H1 (cell line): ENCODE results near the gene MYOM1. TPM values are rescaled to one million over a fixed set of nuclear protein-coding genes. Genes with fewer than 3 reads are reported as not detected.

Source experiments
- CTCF ChIA-PET: fragments of 300-600 bp; sonication (Branson Sonifier 250); formaldehyde crosslinking; loops from one replicate; lab custom pipeline; 2021; ENCODE audit not compliant: partially characterized antibody; lab: Charles Lee
- POLR2A ChIA-PET: fragments of 300-600 bp; sonication (Branson Sonifier 250); formaldehyde crosslinking; loops from one replicate; lab custom pipeline; 2021; ENCODE audit warnings: inconsistent platforms; ENCODE audit not compliant: partially characterized antibody; lab: Charles Lee
- DNase-seq, 2 experiments: peaks; one replicate each; pipeline versions ENCODE4 v3.0.0 to v3.0.0-alpha.2; 2010 to 2022; ENCODE audit warnings: low spot score in 2 of 2, low read depth in 1 of 2, mixed read lengths in 1 of 2
- FAIRE-seq: peaks from 2 replicates; lab custom pipeline; 2011; peaks lifted over from hg19 to GRCh38; lab: Jason Lieb, UNC
- H2AFZ ChIP-seq: 2 replicates; pipeline ENCODE4 v1.8.1; 2012; ENCODE audit warnings: low read length, inconsistent platforms
- H2AK5ac ChIP-seq: 2 replicates; pipeline ENCODE4 v1.6.1; 2013; ENCODE audit warnings: low read depth, low read length
- H2BK120ac ChIP-seq: replicated peaks from 2 replicates; pipeline ENCODE3; 2013; ENCODE audit warnings: low read depth, low read length, inconsistent platforms
- H2BK12ac ChIP-seq: 2 replicates; pipeline ENCODE4 v1.6.1; 2013; ENCODE audit warnings: low read depth, low read length
- H2BK15ac ChIP-seq: 2 replicates; pipeline ENCODE4 v1.6.1; 2013; ENCODE audit warnings: low read length
- H2BK20ac ChIP-seq: 2 replicates; pipeline ENCODE4 v1.6.1; 2013; ENCODE audit warnings: low read length
- H2BK5ac ChIP-seq: 2 replicates; pipeline ENCODE4 v1.6.1; 2013; ENCODE audit warnings: low read depth, low read length
- H3K14ac ChIP-seq: 2 replicates; pipeline ENCODE4 v1.6.1; 2013; ENCODE audit warnings: inconsistent platforms; ENCODE audit not compliant: insufficient read length
- H3K18ac ChIP-seq: 2 replicates; pipeline ENCODE4 v1.6.1; 2013; ENCODE audit warnings: low read length; ENCODE audit errors: extremely low read depth
- H3K23ac ChIP-seq: 2 replicates; pipeline ENCODE4 v1.6.1; 2013; ENCODE audit warnings: inconsistent platforms; ENCODE audit not compliant: insufficient read length
- H3K23me2 ChIP-seq: 2 replicates; pipeline ENCODE4 v1.6.1; 2013; ENCODE audit warnings: low read depth, low read length
- H3K27ac ChIP-seq: 2 replicates; pipeline ENCODE4 v1.6.1; 2011; ENCODE audit warnings: low read depth, low read length, inconsistent platforms
- H3K27me3 ChIP-seq, 4 experiments: replicated peaks in 1 of 4; 1 replicate in 1 of 4; 2 replicates in 3 of 4; pipeline versions ENCODE4 v1.6.1 to v1.8.1; 2011 to 2013; ENCODE audit warnings: low read length in 3 of 4, mild to moderate bottlenecking in 3 of 4, inconsistent platforms in 2 of 4, mixed read lengths in 2 of 4, moderate library complexity in 1 of 4; ENCODE audit not compliant: control insufficient read depth in 3 of 4, insufficient read depth in 3 of 4; ENCODE audit errors: extremely low read depth in 1 of 4
- H3K36me3 ChIP-seq, 4 experiments: 2 replicates each; pipeline versions ENCODE4 v1.6.1 to v1.8.1; 2011 to 2013; ENCODE audit warnings: mild to moderate bottlenecking in 4 of 4, low read length in 3 of 4, moderate library complexity in 2 of 4, control low read depth in 1 of 4, inconsistent platforms in 1 of 4; ENCODE audit not compliant: insufficient read depth in 4 of 4, control insufficient read depth in 2 of 4
- H3K4ac ChIP-seq: replicated peaks from 2 replicates; pipeline ENCODE3; 2013; ENCODE audit warnings: low read length, low read depth, mixed read lengths, inconsistent platforms; ENCODE audit not compliant: insufficient read length
- H3K4me1 ChIP-seq, 4 experiments: replicated peaks in 1 of 4; 1 replicate in 1 of 4; 2 replicates in 3 of 4; pipeline versions ENCODE4 v1.6.1 to v1.8.1; 2011 to 2013; ENCODE audit warnings: low read length in 3 of 4, inconsistent platforms in 2 of 4, mixed read lengths in 1 of 4; ENCODE audit not compliant: insufficient read depth in 4 of 4, control insufficient read depth in 3 of 4
- H3K4me2 ChIP-seq, 2 experiments: 2 replicates each; pipeline versions ENCODE4 v1.6.1 to v1.8.1; 2011 to 2013; ENCODE audit warnings: low read depth in 2 of 2, low read length in 2 of 2, control low read depth in 1 of 2, inconsistent platforms in 1 of 2, mild to moderate bottlenecking in 1 of 2; ENCODE audit not compliant: insufficient read depth in 1 of 2
- H3K4me3 ChIP-seq, 4 experiments: fragments of 200-600, 300-600 bp in 1 of 4; sonication (generic), shearing (Covaris generic), sonication (Bioruptor Twin) in 1 of 4; 2 replicates each; pipeline versions ENCODE4 v1.5.1 to v1.8.1; 2011 to 2016; ENCODE audit warnings: low read length in 4 of 4, low read depth in 3 of 4, control low read depth in 2 of 4, inconsistent platforms in 2 of 4, mild to moderate bottlenecking in 2 of 4, mixed read lengths in 1 of 4, moderate library complexity in 1 of 4; ENCODE audit not compliant: insufficient read depth in 2 of 4; ENCODE audit errors: extremely low read depth in 1 of 4
- H3K56ac ChIP-seq: replicated peaks from 2 replicates; pipeline ENCODE3; 2013; ENCODE audit warnings: low read depth, mild to moderate bottlenecking, mixed read lengths, low read length, inconsistent platforms; ENCODE audit not compliant: insufficient read length
- H3K79me1 ChIP-seq: 2 replicates; pipeline ENCODE4 v1.6.1; 2013; ENCODE audit warnings: low read depth, low read length, control low read depth
- H3K79me2 ChIP-seq, 2 experiments: 2 replicates each; pipeline versions ENCODE4 v1.6.1 to v1.8.1; 2012 to 2013; ENCODE audit warnings: low read length in 2 of 2, mild to moderate bottlenecking in 2 of 2, inconsistent platforms in 1 of 2; ENCODE audit not compliant: insufficient read depth in 2 of 2, control insufficient read depth in 1 of 2
- H3K9ac ChIP-seq, 4 experiments: replicated peaks in 1 of 4; 1 replicate in 1 of 4; 2 replicates in 3 of 4; pipeline versions ENCODE4 v1.6.1 to v1.8.1; 2011 to 2013; ENCODE audit warnings: low read depth in 3 of 4, low read length in 3 of 4, control low read depth in 2 of 4, mild to moderate bottlenecking in 2 of 4, moderate library complexity in 2 of 4, inconsistent platforms in 1 of 4; ENCODE audit errors: extremely low read depth in 1 of 4
- H3K9me3 ChIP-seq, 2 experiments: 2 replicates each; pipeline versions ENCODE4 v1.6.1 to v1.8.1; 2012 to 2013; ENCODE audit warnings: mild to moderate bottlenecking in 2 of 2, moderate library complexity in 2 of 2, control low read depth in 1 of 2, inconsistent platforms in 1 of 2, low read depth in 1 of 2, low read length in 1 of 2, mixed read lengths in 1 of 2; ENCODE audit not compliant: insufficient read depth in 2 of 2
- H4K20me1 ChIP-seq, 2 experiments: replicated peaks in 1 of 2; 2 replicates each; pipeline versions ENCODE3 to v1.8.1; 2011 to 2013; ENCODE audit warnings: inconsistent platforms in 2 of 2, low read length in 2 of 2, mild to moderate bottlenecking in 1 of 2; ENCODE audit not compliant: insufficient read depth in 2 of 2, control insufficient read depth in 1 of 2
- H4K5ac ChIP-seq: 2 replicates; pipeline ENCODE4 v1.6.1; 2013; ENCODE audit warnings: low read length, low read depth, mixed read lengths, inconsistent platforms; ENCODE audit not compliant: insufficient read length
- H4K8ac ChIP-seq: 2 replicates; pipeline ENCODE4 v1.8.0; 2013; ENCODE audit warnings: mild to moderate bottlenecking, moderate library complexity, low read length, inconsistent platforms; ENCODE audit not compliant: insufficient read depth; ENCODE audit errors: extremely low read depth
- H4K91ac ChIP-seq: replicated peaks from 2 replicates; pipeline ENCODE3; 2013; ENCODE audit warnings: low read length, mixed read lengths, inconsistent platforms; ENCODE audit not compliant: insufficient read length
- ATF3 ChIP-seq: IDR thresholded peaks from 2 replicates; pipeline ENCODE4 v1.6.1; 2011; ENCODE audit warnings: low read depth, mild to moderate bottlenecking, low read length; ENCODE audit not compliant: insufficient read depth
- EP300 ChIP-seq, 2 experiments: IDR thresholded peaks; 1 replicate in 1 of 2; 2 replicates in 1 of 2; pipeline ENCODE4 v1.6.1; 2011 to 2012; ENCODE audit warnings: low read depth in 2 of 2, low read length in 2 of 2, mild to moderate bottlenecking in 2 of 2, borderline replicate concordance in 1 of 2, inconsistent platforms in 1 of 2, moderate library complexity in 1 of 2
- KDM4A ChIP-seq: IDR thresholded peaks from one replicate; pipeline ENCODE4 v1.7.1; 2012; ENCODE audit warnings: low read depth, mild to moderate bottlenecking, moderate library complexity, low read length, inconsistent platforms; ENCODE audit not compliant: severe bottlenecking
- MAX ChIP-seq: IDR thresholded peaks from 2 replicates; pipeline ENCODE4 v1.6.1; 2012; ENCODE audit warnings: inconsistent platforms
- POLR2AphosphoS5 ChIP-seq: IDR thresholded peaks from 2 replicates; pipeline ENCODE4 v1.6.1; 2011; ENCODE audit warnings: low read depth, low read length
- SIN3A ChIP-seq, 2 experiments: IDR thresholded peaks in 1 of 2; conservative IDR thresholded peaks in 1 of 2; 2 replicates each; pipeline ENCODE4 v1.6.1; 2011 to 2012; ENCODE audit warnings: low read length in 2 of 2, improper control_type of control experiment in 1 of 2, low read depth in 1 of 2, mild to moderate bottlenecking in 1 of 2
- SIX5 ChIP-seq: IDR thresholded peaks from 2 replicates; pipeline ENCODE4 v1.6.1; 2011; ENCODE audit warnings: mild to moderate bottlenecking, low read depth, low read length
- SP2 ChIP-seq: IDR thresholded peaks from 2 replicates; pipeline ENCODE4 v1.6.1; 2012; ENCODE audit warnings: mild to moderate bottlenecking, low read length, inconsistent platforms
- TCF12 ChIP-seq: IDR thresholded peaks from 2 replicates; pipeline ENCODE4 v1.6.1; 2011; ENCODE audit warnings: low read depth, mild to moderate bottlenecking, low read length
- USF2 ChIP-seq: IDR thresholded peaks from 2 replicates; pipeline ENCODE4 v1.6.1; 2011; ENCODE audit warnings: low read length, improper control_type of control experiment
- YY1 ChIP-seq: IDR thresholded peaks from 2 replicates; pipeline ENCODE4 v1.6.1; 2011; ENCODE audit warnings: low read depth, mild to moderate bottlenecking, low read length
- WGBS, 2 experiments: shearing (Covaris generic) in 1 of 2; methylation state at CpG; one replicate each; pipeline versions ENCODE4 v1.1.6 to v1.1.7; 2013 to 2015; ENCODE audit warnings: low lambda C conversion rate in 2 of 2, mixed read lengths in 2 of 2, inconsistent platforms in 1 of 2, low coverage in 1 of 2, missing lambda C conversion rate in 1 of 2; ENCODE audit not compliant: insufficient replicate concordance in 2 of 2, insufficient coverage in 1 of 2, insufficient read length in 1 of 2; ENCODE audit errors: extremely low coverage in 1 of 2, missing lambda C conversion rate in 1 of 2; 5-methylcytosine and 5-hydroxymethylcytosine counted together
- polyA plus RNA-seq, 7 experiments: library from polyadenylated mRNA; depleted of rRNA in 3 of 7; stranded (reverse) in 5 of 7; unstranded in 2 of 7; fragments of >200 nt in 5 of 7; fragments of 200-250 nt in 2 of 7; gene quantifications; 1 replicate in 5 of 7; 2 replicates in 1 of 7; 4 replicates in 1 of 7; pipeline versions ENCODE4 v1.2.1 to v1.2.3, GENCODE V29; 2011 to 2013; ENCODE audit warnings: missing spikeins in 2 of 7, mixed read lengths in 2 of 7
- total RNA-seq: library from RNA; stranded (reverse); fragmentation: NEBNext Ultra II Directional; extraction: Animal tissue kit (Norgen Biotek cat#: 25700); gene quantifications from 2 replicates; pipeline ENCODE4 v1.2.1, GENCODE V29; 2021

MYOM1 gene
- total and polyA plus RNA-seq, 2 of the 8 experiments (the other 6 are each of a cell fraction or from before 2014, with no cell fraction given), result 0.06 to 0.32 TPM

GRCh38 chr18:3147935-3148554, 71.7 kb downstream of the MYOM1 start:
- WGBS, 2 experiments, result 87% methylated on average over 8 of the region's 8 CpGs; no CpG with 5 or more reads in 1 of the 2 experiments
- no peak overlapping the region for H4K8ac ChIP-seq
- TF ChIP-seq ATF3 (no peak), SIN3A (conservative IDR thresholded peaks at IDR 0.05 in 1 of 2, IDR thresholded peaks at IDR 0.05 in 1 of 2; ENCODE audit: low read depth in 1 of 2, low read length in 2 of 2) (no peak), EP300 (IDR thresholded peaks at IDR 0.05; ENCODE audit: borderline replicate concordance in 1 of 2, low read depth in 2 of 2, low read length in 2 of 2) (no peak), YY1 (no peak), KDM4A (no peak), POLR2AphosphoS5 (no peak), SIX5 (no peak), USF2 (no peak), SP2 (no peak), TCF12 (no peak), MAX (no peak)

More at GRCh38 chr18:3147935-3148554, 71.7 kb downstream of the MYOM1 start:
- Histone ChIP-seq H2BK12ac (no peak overlapping the region), H3K9me3 (0 out of 4 replicates have a peak, but pooled peaks cover 0 to under 1% of the 10 kb centered on the region in 2 experiments), H3K18ac (no peak overlapping the region), H3K4me1 (no peaks in the 10 kb centered on the region), H3K79me1 (no peaks in the 10 kb centered on the region), H3K9ac (no peak overlapping the region), H3K23me2 (no peaks in the 10 kb centered on the region), H3K56ac (no peak overlapping the region), H3K14ac (no peak overlapping the region), H2BK20ac (no peak overlapping the region), H3K23ac (no peak overlapping the region), H2BK15ac (no peak overlapping the region), H4K20me1 (no peaks in the 10 kb centered on the region), H3K27me3 (no peaks in the 10 kb centered on the region), H3K36me3 (no peaks in the 10 kb centered on the region), H2AK5ac (no peak overlapping the region), H3K79me2 (no peaks in the 10 kb centered on the region), H2AFZ (no peak overlapping the region), H3K4ac (no peak overlapping the region), H3K4me3 (no peak overlapping the region), H2BK5ac (no peak overlapping the region), H4K91ac (no peak overlapping the region), H3K27ac (no peak overlapping the region), H2BK120ac (no peak overlapping the region), H3K4me2 (no peak overlapping the region), H4K5ac (no peak overlapping the region)
- DNase-seq (no peak), FAIRE-seq (no peak)
- CTCF ChIA-PET, result interaction anchor here (0.6 to 5.0 kb wide), 4 partner anchors 9 to 133 kb away, joined by 3 to 22 read pairs (median 4); no protein-coding TSS in a partner anchor
- POLR2A ChIA-PET, result no interaction called here
